ENCODE results near the gene PAPOLB. TPM values are rescaled to one million over a fixed set of nuclear protein-coding genes. Genes with fewer than 3 reads are reported as not detected.

Gene PAPOLB
- total and polyA plus RNA-seq, 2 of the 8 experiments (the other 6 are each of a cell fraction or from before 2014, with no cell fraction given) = 0.02 to 0.15 TPM

GRCh38 chr7:4841007-4841784 is 20.6 kb downstream of the PAPOLB start (continued):
- TF ChIP-seq POU5F1 (IDR thresholded peaks at IDR 0.05; ENCODE audit: low read depth, low read length) (no peak), SIN3A (conservative IDR thresholded peaks at IDR 0.05 in 1 of 2, IDR thresholded peaks at IDR 0.05 in 1 of 2; ENCODE audit: low read depth in 1 of 2, low read length in 2 of 2) (no peak), SP2 (IDR thresholded peaks at IDR 0.05; ENCODE audit: low read length) (no peak), ATF2 (IDR thresholded peaks at IDR 0.05; ENCODE audit: low read length) (no peak), CBX5 (IDR thresholded peaks at IDR 0.05; ENCODE audit: low read depth, low read length) (no peak)

Measured in H1 (cell line).